ENCODE data around the gene FKBP6.

The FKBP6 gene

DNA sequence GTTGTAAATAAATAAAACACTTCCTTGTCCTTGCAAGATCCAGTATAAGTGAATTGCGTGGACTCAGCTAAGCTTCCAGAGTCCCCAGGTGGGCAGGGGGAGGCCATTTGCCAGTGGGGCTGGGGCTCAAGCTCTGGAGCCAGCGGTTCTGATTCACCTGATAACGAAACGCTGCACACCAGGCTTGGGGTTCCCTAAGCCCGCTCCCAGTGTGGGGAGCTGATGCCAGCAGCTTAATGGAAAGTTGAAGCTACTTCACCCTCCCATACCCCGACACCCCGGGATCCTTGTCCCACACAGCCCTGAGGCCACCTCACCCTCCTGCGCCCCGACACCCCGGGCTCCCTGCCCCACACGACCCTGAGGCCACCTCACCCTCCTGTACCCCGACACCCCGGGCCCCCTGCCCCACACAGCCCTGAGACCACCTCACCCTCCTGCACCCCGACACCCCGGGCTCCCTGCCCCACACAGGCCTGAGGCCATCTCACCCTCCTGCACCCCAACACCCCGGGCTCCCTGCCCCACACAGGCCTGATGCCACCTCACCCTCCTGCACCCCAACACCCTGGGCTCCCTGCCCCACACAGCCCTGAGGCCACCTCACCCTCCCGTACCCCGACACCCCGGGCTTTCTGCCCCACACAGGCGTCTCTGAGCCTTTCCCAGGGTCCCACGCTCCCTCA lies 30.8 kb downstream of the FKBP6 start:
- Histone ChIP-seq H3K27ac (ENCODE audit: extremely low read depth, low read depth, low read length) (no peak overlapping the region; the same call in 1 of the 2 replicates), H3K4me3 (ENCODE audit: low read depth, low read length) (no peak overlapping the region), H3K36me3 (ENCODE audit: control insufficient read depth in 2 of 2, insufficient read depth in 1 of 2, low read length in 2 of 2) (no peaks in the 10 kb centered on the region), H3K9me3 (ENCODE audit: control insufficient read depth, insufficient read depth, low read depth, low read length) (no peaks in the 10 kb centered on the region), H3K4me1 (ENCODE audit: control insufficient read depth, insufficient read depth, low read length) (peaks cover 6% of the 10 kb centered on the region)
- POLR2A ChIA-PET = no interaction called here
- TF ChIP-seq ZNF366 (tag by site-specific recombination; conservative IDR thresholded peaks at IDR 0.05) (no peak), FEZF1 (tag by site-specific recombination; IDR thresholded peaks at IDR 0.05) (0 out of 2 replicates have a peak, but pooled peaks have one; percentile 13), ZNF211 (tag by site-specific recombination; IDR thresholded peaks at IDR 0.05; ENCODE audit: low read depth) (no peak)
- CTCF ChIA-PET = no interaction called here

GRCh38 chr7:73359306-73359705 lies 31.3 kb downstream of the FKBP6 start:
- Histone ChIP-seq H3K36me3 (ENCODE audit: control insufficient read depth in 2 of 2, insufficient read depth in 1 of 2, low read length in 2 of 2) (no peaks in the 10 kb centered on the region), H3K4me1 (ENCODE audit: control insufficient read depth, insufficient read depth, low read length) (peaks cover 6% of the 10 kb centered on the region), H3K27ac (ENCODE audit: extremely low read depth, low read depth, low read length) (no peak overlapping the region), H3K9me3 (ENCODE audit: control insufficient read depth, insufficient read depth, low read depth, low read length) (no peaks in the 10 kb centered on the region), H3K4me3 (ENCODE audit: low read depth, low read length) (no peak overlapping the region)
- ChIA-PET CTCF (no interaction called here), POLR2A (no interaction called here)
- TF ChIP-seq KLF10 (tag by site-specific recombination; IDR thresholded peaks at IDR 0.05) (no peak), ZNF776 (tag by site-specific recombination; IDR thresholded peaks at IDR 0.05; ENCODE audit: borderline replicate concordance) (no peak), SP2 (tag by site-specific recombination; IDR thresholded peaks at IDR 0.05) (no peak), ZSCAN30 (tag by site-specific recombination; IDR thresholded peaks at IDR 0.05) (no peak), KLF1 (tag by site-specific recombination; IDR thresholded peaks at IDR 0.05) (no peak), ZNF639 (tag by site-specific recombination; IDR thresholded peaks at IDR 0.05) (no peak), PRDM1 (tag by site-specific recombination; IDR thresholded peaks at IDR 0.05) (no peak), HIC1 (tag by site-specific recombination; IDR thresholded peaks at IDR 0.05) (no peak), SALL2 (tag by site-specific recombination; IDR thresholded peaks at IDR 0.05; ENCODE audit: borderline replicate concordance) (no peak), GLI2 (tag by site-specific recombination; IDR thresholded peaks at IDR 0.05; ENCODE audit: borderline replicate concordance, low read depth) (no peak)
- TF ChIP-seq, protein P1, sequence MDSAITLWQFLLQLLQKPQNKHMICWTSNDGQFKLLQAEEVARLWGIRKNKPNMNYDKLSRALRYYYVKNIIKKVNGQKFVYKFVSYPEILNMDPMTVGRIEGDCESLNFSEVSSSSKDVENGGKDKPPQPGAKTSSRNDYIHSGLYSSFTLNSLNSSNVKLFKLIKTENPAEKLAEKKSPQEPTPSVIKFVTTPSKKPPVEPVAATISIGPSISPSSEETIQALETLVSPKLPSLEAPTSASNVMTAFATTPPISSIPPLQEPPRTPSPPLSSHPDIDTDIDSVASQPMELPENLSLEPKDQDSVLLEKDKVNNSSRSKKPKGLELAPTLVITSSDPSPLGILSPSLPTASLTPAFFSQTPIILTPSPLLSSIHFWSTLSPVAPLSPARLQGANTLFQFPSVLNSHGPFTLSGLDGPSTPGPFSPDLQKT (IDR thresholded peaks at IDR 0.05; ENCODE audit: borderline replicate concordance, low read depth, low read length) = no peak

DNA sequence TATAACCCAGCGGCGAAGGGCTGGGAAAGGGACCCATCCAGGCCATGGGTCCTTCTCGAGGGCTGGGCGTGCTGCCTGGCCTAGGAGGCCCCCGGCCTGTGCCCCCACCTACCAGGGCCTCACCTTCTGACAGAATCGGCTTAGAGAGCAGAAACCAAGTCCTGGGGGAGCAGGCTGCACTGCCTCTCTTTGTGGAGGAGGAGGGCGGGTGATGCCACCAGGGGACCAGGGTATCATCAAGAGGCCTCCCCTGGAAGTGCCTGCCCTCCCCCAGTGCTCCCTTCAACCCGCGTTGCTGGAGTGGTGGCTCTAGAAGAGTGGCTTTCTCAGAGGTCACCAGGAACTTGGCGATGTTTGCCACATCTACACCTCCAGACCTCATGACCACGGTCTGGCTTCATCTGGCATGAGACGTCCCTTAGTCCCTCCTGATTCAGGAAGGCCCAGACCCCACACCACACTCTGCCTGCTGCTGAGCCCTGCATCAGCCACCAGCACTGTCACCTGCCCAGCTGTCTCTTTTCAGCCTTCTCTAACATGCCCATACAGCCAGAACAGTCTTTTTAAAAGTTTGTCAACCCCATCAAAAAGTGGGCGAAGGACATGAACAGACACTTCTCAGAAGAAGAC lies 31.9 kb downstream of the FKBP6 start:
- no peak overlapping the region for H3K27ac ChIP-seq (ENCODE audit: extremely low read depth, low read depth, low read length)
- ChIA-PET CTCF (interaction anchor here (0.5 kb wide), 1 partner anchor 19 kb away, joined by 3 read pairs; no protein-coding TSS in a partner anchor), POLR2A (no interaction called here)
- H3K9me3 ChIP-seq (ENCODE audit: control insufficient read depth, insufficient read depth, low read depth, low read length) = no peaks in the 10 kb centered on the region
- no peak overlapping the region for H3K4me3 ChIP-seq (ENCODE audit: low read depth, low read length)
- peak; percentile 38; the same call in 1 of the 2 replicates for TF ChIP-seq GLIS1 (tag by site-specific recombination; IDR thresholded peaks at IDR 0.05)
- TF ChIP-seq ZNF423 (tag by site-specific recombination; IDR thresholded peaks at IDR 0.05) = no peak
- TF ChIP-seq ZNF366 (tag by site-specific recombination; conservative IDR thresholded peaks at IDR 0.05) = no peak
- H3K36me3 ChIP-seq (ENCODE audit: control insufficient read depth in 2 of 2, insufficient read depth in 1 of 2, low read length in 2 of 2) = no peaks in the 10 kb centered on the region
- H3K4me1 ChIP-seq (ENCODE audit: control insufficient read depth, insufficient read depth, low read length) = peaks cover 6% of the 10 kb centered on the region

Data from HEK293 (cell line).